HG03442 (cell line): ENCODE results near the gene P2RY14.
"Not testable (repeated sequence)": the region's sequence is repeated elsewhere in the genome, so short reads cannot be mapped to it uniquely, and the experiment has no call there.

Source experiments
- ATAC-seq: cut with Tn5 transposase; IDR thresholded peaks from one replicate; pipeline ENCODE4 v1.9.1; 2021; ENCODE audit warnings: mild to moderate bottlenecking, moderate library complexity; ENCODE audit not compliant: unreplicated experiment

P2RY14 gene

DNA sequence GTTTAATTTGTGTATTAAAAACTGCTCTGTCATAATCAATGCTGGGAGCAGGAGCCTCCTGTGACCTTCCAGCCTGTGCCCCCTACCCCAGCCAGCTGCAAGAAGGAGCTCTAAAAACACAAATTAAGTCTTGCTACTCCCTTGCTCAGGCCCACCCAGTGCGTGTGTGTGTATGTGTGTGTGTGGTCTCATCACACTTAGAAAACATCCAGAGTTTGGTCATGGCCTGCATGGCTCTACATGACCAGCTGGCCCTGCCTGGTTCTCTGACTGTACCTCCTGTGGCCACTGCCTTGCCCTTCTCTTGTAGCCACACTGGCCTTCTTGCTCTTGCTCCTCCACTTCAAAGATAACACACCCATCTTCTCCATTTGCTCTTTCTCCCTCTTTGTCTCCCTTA, 13.7 kb downstream of the P2RY14 start:
- no peak for ATAC-seq

DNA sequence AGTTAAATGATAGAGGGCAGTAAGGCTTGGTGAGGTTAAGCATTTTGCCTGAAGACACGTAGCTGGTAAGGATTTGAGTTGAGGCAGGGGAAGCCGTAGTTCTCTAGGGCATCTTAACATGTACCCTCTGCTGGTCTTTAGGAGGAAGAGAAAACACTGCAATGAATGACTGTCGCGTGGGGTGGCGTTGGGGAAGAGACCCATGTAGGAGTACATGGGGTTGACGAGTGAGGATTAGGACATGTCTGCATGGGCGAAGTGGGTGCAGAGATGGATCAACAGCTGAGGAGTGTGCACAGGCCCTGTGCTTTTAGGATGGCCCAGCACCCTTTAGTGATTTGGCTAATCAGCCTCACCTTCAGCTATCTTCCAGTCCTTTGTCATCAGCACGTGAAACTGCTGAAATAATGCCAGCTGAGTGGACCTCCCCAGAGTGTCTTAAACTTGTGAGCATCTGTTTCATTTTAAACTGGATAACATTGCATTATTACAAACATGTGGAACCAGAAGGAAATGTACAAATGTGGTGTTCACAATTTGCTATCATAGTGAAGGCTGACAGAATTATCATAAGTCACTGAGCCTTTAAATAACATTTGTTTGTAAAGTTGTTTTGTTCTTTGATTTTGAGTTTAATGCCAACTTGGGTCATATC, 15.3 kb downstream of the P2RY14 start:
- no peak for ATAC-seq

DNA sequence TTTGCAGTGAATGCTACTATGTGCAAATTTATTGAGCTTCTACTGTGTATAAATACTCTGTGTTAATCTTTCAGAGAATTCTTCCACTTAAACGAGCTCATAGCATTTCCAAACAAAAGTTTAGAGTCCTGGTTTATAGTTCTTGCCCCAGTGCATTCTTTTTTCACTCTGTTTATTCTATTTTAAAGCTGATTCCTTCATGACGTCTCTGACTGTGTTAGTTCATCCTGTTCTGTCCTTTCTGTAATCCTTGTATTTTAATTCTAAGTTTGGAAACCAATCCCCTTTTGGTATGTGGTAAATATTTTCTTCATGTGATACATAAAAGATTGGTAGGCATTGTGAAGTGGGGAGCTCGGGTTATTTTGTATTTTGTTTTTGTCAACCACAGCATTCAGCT, 18.7 kb downstream of the P2RY14 start:
- no peak for ATAC-seq

DNA sequence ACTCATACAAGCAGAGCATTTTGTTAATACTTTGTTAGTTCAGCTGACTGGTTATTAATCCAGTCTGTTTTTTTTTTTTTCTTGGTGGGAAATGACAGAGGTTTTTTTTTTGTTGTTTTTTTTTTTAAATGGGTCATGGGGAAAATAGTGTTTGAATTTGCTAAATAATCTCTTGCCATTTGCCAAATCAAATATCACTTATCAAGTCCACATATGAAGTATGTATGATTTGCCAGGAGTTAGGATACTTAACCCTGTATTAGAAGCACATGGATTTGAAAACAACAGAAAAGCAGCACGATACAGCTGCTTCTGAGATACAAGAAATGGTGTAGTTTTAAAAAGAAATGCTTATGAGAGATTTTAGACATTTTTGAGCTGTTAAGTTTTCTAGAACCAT, 21.6 kb downstream of the P2RY14 start:
- ATAC-seq = no peak

DNA sequence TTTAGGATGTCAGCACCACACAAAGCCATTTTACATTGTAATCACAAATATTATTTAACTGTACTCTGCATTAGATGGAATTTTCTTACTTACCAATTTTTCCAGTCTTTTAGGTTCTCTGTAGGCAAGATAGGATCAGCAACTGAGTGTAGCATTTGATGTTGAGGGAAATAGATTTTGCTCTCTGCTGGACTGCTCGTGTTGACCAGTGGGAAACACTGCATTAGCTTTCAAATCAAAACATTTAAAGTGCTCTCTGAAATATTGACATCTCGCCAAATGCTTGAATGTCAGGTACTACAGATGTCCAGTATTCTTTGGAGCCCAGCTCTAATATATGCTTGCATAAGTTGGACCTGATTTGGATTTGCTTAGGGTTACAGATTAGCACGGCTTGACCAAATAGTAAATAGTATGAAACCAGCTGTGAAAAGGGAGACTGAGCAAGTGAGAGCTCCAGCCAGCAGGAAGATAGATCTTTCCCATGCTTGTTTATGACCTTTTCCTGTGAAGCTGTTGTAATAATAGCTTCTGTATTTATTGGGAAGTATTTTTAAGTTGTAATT, 29.5 kb downstream of the P2RY14 start:
- ATAC-seq = no peak

DNA sequence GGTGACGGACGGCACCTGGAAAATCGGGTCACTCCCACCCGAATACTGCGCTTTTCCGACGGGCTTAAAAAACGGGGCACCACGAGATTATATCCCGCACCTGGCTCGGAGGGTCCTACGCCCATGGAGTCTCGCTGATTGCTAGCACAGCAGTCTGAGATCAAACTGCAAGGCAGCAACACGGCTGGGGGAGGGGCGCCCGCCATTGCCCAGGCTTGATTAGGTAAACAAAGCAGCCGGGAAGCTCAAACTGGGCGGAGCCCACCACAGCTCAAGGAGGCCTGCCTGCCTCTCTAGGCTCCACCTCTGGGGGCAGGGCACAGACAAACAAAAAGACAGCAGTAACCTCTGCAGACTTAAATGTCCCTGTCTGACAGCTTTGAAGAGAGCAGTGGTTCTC, 36.3 kb downstream of the P2RY14 start:
- not testable (repeated sequence) for ATAC-seq

DNA sequence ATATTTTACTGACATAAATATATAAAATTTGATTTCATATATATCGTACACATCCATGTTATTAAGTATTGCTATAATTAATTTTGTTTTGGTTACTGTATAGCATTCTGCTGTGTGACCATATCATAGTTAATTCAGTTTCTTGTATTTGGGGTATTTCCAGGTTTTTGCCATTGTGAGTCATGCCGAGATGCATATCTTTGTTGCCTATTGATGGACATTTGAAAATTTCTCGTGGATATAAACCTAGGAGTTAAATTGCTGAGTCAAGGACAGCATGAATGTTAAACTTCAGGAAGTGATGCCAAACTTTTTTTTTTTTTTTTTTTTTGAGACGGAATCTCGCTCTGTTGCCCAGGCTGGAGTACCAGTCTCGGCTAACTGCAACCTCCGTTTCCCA, 41.6 kb downstream of the P2RY14 start:
- ATAC-seq = no peak

DNA sequence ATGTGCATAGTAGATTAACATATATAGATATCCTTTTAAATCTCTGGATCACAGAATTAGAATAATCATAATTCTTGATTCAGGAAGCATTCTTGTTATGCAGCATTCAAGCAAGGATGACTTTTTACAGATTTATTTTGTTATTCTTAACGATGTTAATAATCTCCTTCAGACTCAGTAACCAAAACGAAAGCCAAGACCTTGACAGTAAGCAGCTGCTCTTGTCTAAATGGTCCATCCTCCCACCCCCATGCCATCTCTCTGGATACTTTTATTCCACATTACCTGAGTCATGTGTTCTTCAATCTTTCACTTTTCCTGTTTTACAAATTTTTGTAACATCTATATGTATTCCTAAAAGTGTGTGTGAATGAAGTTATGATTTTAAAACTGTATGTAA, 42.0 kb downstream of the P2RY14 start:
- ATAC-seq = no peak

DNA sequence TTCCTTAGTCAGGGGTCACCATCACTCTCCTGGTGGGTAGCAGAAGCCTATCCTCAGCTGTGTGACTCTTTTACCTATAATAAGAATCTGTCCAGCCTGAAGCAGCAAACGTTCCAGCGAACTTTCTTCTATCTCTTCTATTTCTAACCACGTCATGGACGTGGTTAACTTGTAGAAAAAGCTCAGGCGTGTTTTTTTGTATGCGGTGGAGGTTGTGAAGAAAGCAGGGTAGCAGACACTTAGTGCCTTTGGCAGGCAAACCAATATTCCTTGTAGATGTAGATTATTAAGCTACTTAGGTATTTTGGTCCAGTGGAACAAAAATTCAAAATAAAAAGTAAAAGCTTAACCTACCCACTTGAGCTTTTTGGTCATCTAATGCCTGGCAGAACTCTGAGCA, 43.5 kb downstream of the P2RY14 start:
- ATAC-seq = no peak

DNA sequence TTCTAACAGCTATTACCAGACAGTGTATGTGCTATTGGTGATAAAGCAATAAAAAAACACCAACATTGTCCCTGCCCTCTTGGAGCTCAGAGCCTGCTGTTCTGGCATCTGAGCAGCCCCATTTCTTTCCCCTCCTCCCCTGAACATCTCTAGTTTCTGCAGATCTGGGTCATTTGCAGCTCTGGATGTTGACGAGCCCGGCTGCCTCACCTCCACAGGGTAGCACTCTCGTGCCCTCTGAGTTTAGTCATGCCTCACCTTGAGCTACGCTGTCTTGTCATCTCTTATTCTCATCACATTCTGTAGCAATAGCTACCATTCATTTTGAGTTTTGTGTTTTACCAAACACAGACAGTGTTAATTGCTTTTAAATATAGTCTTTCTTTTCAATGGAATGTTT, 45.4 kb downstream of the P2RY14 start:
- no peak for ATAC-seq

DNA sequence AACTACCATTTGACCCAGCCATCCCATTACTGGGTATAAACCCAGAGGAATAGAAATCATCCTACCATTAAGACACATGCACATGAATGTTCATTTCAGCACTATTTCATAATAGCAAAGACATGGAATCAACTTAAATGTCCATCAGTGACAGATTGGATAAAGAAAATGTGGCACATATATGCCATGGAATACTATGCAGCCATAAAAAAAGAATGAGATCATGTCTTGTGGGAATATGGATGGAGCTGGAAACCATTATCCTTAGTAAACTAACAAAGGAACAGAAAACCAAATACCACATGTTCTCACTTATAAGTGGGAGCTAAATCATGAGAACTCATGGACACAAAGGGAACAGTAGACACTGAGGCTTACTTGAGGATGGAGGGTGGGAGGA, 45.9 kb downstream of the P2RY14 start:
- not testable (repeated sequence) for ATAC-seq

DNA sequence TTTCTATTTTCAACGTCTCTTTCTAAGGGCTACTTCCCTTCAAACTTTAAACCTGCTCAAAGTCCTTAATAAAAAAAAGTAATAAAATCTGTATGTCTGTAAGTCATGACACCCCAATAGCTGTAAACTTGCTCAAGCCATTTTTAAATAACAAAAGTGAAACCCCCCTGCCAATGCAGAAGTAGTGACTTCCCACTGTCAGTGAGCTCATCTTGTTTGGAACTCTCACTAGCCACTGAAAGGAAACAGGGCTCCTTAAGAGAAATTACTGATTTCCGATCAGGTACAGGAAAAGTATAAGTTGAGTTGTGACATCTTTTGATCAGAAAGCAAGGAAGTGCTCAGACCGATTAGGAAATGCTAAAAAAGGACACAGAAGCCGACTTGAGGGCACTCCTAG, 47.7 kb downstream of the P2RY14 start:
- peak; percentile 38 for ATAC-seq

DNA sequence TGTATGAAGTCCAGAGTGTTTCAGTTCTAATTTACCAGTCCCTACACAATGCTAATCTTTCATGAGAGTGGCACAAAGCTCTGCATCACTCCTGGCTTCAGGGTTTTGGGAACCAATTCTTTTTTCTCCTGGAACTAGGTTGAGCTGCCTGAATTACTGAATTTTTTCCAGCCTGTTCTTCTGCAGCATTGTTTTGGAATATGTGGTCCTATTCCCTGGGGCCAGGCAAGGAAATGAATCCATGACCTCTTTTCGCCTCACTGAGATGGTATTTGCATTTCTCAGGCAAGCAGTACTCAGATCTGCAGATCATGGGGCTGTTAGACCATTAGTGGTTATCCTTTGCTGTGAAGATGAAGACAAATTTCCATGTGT, 49.7 kb downstream of the P2RY14 start:
- ATAC-seq = no peak

DNA sequence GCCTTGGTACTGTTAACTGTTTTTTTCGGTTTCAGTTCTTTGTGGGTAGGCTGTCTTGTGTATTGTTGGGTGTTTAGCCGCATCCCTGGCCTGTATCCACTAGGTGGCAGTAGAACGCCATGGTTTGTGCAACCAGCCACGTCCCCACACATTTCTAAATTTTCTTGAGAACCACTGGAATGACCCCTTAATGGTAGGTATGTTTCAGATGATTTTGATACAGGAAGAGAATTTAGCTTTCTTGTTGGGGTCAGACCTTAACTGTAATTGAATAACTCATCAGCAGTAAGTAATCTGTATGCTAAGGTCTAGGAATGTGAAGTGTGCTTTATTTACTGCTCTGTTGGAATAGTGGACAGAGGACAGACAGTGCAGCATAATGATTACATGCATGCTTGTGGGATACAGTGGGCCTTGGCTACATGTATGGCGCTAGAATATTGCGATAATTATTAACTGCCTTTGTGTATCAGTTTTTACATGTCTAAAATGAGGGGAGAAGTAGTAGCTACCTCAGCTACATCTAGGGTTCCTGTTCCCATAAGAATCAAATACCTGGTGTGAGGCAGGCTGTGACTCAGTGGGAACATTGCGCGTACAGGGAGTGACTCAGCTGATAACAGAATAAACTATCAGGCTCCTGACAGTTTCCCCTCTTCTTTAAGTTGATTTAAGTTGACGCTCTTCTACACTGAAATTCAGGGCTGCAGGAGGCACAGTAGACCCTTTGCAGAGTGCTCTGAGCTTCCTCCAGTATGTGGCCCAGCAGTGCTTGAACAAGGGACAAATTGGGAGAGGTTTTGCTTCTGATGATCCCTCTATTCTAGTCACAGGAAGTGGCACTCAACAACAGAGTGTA, 50.3 kb downstream of the P2RY14 start:
- ATAC-seq = peak; percentile 84

DNA sequence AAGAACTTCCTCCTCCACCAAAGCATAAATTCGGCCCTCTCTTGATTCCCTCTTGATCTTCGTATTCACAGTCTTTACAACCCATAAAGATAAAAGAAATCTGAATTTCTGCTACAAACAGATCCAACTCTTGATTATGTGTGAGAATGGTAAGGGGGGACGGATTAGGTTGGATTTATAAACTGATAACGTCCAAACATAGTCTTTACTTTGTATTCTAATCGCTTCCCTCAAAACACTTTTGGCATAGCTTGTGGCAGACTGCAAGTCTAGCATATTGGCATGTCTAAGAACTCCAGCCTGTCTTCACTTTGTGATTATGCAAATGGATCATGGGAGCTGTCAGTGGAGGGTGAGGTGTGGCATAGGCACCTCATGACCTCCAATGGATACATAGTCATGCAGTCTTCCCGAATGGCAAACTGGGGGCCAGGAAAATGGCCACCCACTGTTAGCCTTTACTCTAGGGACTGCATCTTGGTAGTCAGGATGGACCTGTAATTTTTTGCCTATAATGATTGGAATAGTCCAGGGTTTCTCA, 51.0 kb downstream of the P2RY14 start:
- peak; percentile 28 for ATAC-seq

DNA sequence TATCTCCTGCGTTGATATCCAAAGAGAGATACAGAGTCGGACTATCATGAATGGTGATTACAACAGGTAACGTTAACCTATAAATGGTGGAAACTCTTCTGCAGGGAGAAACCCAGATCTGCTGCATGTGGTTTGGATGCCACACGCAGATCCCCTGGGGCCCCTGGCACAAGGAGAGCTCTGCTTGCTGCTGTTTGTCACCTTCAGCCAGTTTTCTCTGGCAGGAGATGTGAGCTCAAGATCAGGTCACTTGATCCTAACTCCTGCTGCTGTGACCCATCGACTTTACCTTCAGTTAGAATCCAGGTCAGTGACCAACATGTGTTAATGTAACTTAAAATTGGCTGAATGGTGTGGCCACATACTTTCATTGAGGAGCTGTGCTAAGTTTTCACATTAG, 51.5 kb downstream of the P2RY14 start:
- no peak for ATAC-seq

DNA sequence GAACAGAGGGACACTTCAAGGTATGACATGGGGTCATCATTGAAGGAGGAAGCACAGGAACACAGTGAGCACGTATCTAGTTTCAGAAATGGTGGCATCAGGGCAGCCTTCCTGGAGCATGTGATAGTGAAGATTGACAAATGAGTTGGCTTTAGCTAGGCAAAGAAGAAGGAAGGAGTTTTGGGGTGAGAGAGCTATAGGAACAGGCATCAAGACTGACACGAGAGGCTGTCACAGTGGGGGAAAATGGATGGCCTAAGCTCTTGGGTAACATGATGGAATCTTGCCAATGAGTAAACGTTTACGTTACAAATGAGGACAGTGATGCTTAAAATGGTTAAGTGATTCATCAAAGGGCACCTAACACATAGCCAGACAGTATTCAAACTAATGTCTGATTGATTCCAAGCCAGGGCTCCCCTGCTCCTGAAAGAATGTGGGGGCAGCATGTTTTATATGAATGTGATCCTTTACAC, 52.2 kb downstream of the P2RY14 start:
- ATAC-seq = no peak

DNA sequence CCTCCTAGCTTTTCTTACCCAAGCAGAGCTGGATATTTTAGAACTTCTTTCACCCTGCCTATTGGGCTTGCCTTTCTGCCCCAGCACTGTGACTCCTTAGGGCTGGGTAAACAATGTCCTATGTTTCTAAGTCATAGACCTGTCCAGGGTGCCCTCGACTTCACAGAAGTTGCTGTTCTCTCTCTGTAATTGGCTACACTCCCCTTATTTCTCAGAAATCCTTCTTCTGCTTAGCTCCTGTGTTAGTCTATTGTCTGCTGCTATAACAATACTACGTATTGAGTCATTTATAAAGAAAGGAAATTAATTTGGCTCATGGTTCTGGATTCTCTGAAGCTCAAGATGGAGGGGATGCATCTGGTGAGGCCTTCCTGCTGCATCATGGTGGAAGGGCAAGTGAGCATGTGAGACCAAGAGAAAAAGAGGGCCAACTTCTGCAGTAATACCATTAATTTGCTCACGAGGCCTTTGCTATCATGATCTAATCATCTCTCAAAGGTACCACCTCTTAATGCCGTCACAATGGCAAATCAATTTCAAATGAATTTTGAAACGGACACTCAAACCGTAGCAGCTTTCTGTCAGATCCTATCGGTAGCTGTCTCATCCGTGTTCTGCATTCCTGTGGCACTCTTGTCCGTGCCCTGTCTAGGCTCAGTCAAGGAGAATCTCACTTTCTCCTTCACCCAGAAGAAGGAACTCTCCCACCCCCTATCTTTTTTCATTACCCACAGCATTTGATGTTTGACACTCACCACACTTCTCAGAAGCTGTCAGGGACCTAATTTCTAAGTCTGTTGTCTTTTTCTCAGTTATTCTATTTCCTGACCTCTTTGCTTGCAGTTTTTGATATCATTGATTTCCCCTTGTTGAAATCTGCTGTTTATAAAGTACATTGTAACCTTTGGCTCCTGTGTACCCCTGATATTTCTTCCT, 53.0 kb downstream of the P2RY14 start:
- ATAC-seq = no peak

DNA sequence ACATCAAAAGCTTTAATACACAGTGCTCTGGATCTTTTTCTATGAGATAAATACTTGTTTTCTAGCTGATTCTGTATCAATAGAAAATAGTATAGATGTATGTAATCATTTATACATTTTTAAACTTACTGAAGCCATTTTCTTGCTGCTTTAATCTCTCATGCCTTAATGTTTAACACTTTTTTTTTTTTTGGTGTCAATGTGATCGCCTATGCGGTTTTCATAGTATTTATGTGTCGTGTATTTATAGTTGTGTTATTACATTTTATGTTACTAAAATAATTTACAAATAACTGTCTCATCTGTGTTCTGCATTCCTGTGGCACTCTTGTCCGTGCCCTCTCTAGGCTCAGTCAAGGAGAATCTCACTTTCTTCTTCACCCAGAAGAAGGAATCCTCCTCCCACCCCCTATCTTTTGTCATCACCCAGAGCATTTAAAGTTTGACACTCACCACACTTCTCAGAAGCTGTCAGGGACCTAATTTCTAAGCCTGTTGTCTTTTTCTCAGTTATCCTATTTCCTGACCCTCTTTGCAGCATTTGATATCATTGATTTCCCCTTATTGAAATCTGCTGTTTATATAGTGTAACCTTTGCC, 54.0 kb downstream of the P2RY14 start:
- ATAC-seq = no peak

DNA sequence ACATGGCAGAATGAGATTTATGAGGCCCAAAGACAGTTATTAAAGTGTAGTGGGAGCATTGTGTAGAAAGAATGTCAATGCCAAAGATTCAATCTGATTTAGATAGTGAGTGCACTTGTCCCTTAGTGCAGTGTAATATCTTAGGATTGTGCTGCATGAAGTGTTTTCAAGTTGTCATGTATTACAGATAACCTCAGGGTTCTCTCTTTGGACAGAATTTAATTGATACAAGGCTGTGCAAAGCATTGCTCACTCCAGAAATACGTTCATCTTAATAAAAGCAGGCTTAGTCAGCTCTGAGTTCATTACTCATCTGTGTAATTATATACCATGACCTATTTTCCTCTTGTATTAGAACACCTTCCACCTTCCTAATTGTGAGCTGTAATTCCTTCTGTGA, 59.3 kb downstream of the P2RY14 start:
- no peak for ATAC-seq
